Non-pigmented ciliary epithelial cell (primary cell): ENCODE measurements around the gene EYA4.

Experiments
- DNase-seq: peaks from one replicate; pipeline ENCODE4 v3.0.0-alpha.2; 2010; ENCODE audit warnings: low read depth

EYA4 gene

GRCh38 chr6:133242637-133243585 is 1.8 kb downstream of the EYA4 start:
- DNase-seq: no peak

GRCh38 chr6:133243723-133244305 is 2.7 kb downstream of the EYA4 start:
- no peak for DNase-seq

- DNase-seq: no peak
Measured at GRCh38 chr6:133244519-133244918, 3.4 kb downstream of the EYA4 start.

DNA sequence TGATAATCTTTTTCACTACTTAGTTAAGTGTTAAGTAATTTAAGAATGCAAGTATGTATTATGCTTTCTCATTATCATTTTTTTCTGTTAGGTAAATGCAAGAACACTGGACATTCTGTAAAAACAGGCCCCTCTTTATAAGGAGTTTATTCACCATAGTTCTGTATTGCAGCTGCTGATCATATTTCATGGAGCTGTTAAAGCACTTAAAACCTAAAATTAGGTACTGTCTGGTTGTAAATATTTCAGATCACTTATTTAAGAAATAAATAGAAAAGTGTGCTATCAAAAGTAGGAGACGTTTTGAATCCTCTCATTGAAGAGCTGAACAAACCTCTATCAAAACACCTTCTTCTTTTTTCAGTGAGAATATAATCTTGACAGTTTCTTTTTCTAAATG is 3.9 kb downstream of the EYA4 start:
- no peak for DNase-seq

DNA sequence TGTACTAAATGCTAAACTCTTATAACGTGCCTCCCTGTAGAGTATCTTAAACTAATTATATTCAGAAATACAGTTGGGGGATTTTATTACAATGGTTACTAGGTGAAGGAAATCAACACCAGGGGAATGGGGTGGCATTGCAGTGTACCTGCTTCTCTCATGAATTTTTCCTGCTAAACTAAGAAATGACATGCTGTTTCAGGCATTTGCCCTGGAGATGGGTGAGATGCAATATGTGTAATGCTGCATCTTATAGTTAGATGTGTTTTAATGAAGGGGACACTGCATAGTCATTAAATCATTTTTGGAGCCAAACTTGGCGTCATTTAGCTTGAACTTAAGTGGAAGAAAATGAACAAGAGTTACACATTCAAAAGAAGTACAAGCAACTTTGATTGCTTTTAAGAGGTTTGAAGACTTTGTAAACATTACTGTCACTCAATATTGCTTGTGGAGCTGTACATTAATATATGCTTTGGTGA is 4.3 kb downstream of the EYA4 start:
- DNase-seq: no peak

DNA sequence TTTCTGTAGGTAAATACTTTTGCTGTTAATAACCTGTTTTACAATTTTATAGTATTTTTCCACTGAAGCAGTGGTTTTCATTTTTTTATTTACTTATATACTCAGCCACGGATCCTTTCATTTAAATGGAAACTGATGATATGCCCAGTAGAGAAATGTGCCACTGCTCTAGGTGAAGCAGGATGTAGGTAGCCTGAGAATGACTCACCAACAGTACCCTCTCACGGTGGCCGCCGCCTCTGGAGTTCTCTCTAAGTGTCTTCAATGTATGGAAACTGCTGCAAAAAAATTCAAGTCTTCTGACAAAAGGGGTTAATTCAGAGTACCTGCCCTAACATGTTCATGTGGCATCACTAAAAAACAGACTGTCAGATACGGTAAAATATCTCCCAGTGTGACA is 6.4 kb downstream of the EYA4 start:
- no peak for DNase-seq

GRCh38 chr6:133248241-133249001 is 7.3 kb downstream of the EYA4 start:
- DNase-seq: no peak

DNA sequence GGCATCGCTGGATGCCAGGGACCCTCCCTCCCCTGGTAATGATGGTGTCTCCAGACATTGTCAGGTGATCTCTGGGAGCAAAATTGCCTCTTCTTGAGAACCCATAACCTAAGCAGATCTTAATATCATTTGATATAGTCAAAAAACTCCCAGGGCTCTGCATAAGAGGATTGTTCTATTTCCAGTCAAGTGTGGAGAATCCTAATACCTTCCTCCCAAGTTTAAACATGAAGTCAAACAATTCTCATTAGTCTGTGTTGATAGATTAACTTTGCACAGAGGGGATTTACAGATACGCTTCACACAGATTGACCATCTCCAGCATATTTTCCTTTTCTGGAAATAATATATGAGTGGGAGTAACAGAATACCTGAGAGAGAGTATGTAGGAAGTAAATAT is 10.5 kb downstream of the EYA4 start:
- no peak for DNase-seq

DNA sequence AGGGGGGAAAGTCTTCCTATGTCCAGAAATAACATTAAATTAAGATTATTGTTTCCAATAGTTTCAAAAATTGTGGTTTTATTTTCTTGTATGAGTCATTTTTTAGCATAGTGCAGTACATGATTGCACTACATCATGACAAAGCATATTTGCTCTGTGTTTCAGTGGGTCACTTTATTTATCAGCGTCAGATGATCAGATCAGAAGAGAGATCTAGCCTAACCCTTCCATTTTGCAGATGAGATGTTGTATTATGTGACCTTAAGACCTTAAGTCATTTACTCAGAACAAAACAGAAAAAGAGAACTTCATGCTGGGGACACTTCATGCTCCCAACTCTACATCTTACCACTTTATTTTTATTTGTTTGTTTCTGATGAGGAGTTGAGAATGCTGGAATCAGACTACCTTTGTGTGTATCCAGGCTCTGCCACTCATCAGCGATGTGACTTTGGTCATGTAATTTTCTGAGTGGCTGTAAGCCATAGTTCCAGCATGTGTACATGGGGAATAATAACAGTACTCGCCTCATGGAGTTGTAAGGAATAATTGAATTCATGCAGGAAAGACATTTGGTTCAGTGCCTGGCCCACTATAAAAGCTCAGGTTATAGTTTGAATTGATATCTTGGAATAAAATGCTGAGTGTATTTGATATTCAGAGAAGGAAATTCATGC is 13.5 kb downstream of the EYA4 start:
- no peak for DNase-seq

- DNase-seq: no peak
Measured at GRCh38 chr6:133257545-133258105, 16.5 kb downstream of the EYA4 start.

DNA sequence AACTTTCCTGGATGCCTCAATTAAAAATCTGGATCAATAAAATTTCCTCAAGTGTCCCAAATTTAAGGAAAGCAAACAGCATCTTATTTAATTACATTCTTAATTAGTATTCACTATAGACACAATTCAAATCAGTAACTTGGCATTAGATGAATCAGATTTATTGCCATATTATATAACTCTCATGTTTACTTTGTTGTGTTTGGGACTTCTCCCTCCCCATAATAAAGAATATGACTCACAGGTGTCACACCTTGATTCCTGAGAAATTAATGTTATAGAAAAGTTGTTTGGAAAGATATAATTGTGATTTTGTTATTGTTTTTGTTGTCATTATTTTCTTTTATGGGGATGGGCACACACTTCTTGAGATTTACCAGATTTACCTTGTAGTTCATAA is 18.4 kb downstream of the EYA4 start:
- DNase-seq: no peak

DNA sequence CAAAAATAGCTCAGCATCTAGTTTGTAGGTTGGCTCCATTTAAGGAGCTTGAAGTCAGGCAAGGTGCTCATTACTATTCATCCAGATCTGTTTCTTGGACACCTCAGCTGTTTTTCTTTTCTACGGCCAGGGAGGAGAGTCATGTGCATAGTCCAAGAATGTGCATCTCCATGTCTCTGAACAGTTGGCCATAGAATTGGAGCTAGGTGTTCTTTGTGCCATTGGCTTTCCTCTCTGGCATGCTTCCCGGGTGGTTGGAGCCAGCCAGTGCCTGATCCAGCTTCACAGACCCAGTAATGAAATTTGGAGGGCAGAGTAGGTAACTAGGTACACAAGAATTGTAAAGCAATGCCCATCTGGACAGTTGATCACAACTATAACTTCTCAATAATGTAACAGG is 21.6 kb downstream of the EYA4 start:
- no peak for DNase-seq

GRCh38 chr6:133265066-133265465 is 23.9 kb downstream of the EYA4 start:
- no peak for DNase-seq

- no peak for DNase-seq
Measured at GRCh38 chr6:133266186-133266585, 25.0 kb downstream of the EYA4 start.

- DNase-seq: no peak
Measured at GRCh38 chr6:133268621-133269020, 27.5 kb downstream of the EYA4 start.

GRCh38 chr6:133274813-133275212 is 33.7 kb downstream of the EYA4 start:
- DNase-seq: no peak

GRCh38 chr6:133275213-133275612 is 34.1 kb downstream of the EYA4 start:
- DNase-seq: no peak

GRCh38 chr6:133277228-133277899 is 36.2 kb downstream of the EYA4 start:
- no peak for DNase-seq

DNA sequence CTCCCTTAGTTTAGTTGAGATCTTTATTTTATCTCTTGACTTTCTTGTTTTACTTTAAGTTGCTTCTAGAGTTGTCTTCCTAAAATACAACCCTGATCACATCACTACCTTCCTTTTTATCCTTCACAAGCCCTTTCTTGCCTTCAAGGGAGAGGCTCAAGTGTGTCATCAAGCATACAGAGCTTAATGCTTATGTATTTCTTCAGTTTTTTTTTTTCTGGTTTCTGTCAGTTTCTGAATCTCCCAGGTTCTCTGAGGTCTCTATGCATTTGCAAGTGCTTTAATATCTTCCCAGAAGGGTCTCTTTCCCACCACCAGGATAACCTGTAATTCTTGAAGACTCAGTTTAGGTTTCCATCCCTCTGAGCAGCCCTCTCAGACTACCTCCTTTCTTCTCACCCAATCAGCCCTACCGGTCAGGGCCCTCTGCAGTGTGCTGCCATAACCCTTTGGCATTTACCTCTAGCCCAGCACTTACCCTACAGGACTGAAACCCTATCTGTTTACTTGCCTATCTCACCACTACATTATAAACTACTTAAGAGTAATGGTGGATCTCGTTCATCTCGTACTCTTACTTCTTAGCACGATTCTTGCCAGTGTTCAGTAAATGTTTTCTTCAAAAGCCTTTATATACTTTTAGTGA is 36.9 kb downstream of the EYA4 start:
- no peak for DNase-seq

DNA sequence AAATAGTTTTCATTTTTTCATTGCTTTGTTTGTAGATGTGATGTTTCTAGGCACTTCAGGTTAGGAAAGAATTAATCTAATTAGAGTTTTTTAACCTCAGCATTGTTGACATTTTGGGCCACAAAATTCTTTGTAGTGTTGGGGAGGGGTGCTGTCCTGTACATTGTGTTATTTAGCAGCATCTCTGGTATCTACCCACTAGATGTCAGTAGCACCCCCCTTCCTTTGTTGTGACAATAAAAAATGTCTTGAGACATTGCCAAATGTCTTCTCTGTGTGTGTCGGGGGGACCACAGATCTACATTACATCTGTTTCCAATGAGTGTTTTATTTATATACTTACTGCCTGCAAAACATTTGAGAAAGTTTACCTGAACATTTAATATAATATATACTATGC is 45.6 kb downstream of the EYA4 start:
- DNase-seq: peak; percentile 6

- DNase-seq: no peak
Measured at GRCh38 chr6:133288662-133289061, 47.5 kb downstream of the EYA4 start.
